ENCODE data around the gene INTS15.

Gene INTS15

GRCh38 chr7:6652446-6653011, 62.7 kb downstream of the INTS15 start:
- no peak for DNase-seq (ENCODE audit: low read depth)
- H3K4me3 ChIP-seq (ENCODE audit: control insufficient read depth, low read depth, low read length), result no peak overlapping the region
- TF ChIP-seq CTCF (IDR thresholded peaks at IDR 0.05; ENCODE audit: control insufficient read depth, insufficient read depth, low read depth, low read length, missing control alignments), result no peak

- no peak for TF ChIP-seq CTCF (IDR thresholded peaks at IDR 0.05; ENCODE audit: control insufficient read depth, insufficient read depth, low read depth, low read length, missing control alignments)
- DNase-seq (ENCODE audit: low read depth), result no peak
- H3K4me3 ChIP-seq (ENCODE audit: control insufficient read depth, low read depth, low read length), result no peak overlapping the region
These were observed 63.5 kb downstream of the INTS15 start for GRCh38 chr7:6653071-6654003.

GRCh38 chr7:6654113-6654841, 64.5 kb downstream of the INTS15 start:
- no peak for DNase-seq (ENCODE audit: low read depth)
- TF ChIP-seq CTCF (IDR thresholded peaks at IDR 0.05; ENCODE audit: control insufficient read depth, insufficient read depth, low read depth, low read length, missing control alignments), result no peak
- no peak overlapping the region for H3K4me3 ChIP-seq (ENCODE audit: control insufficient read depth, low read depth, low read length)

- H3K4me3 ChIP-seq (ENCODE audit: control insufficient read depth, low read depth, low read length), result no peak overlapping the region
- TF ChIP-seq CTCF (IDR thresholded peaks at IDR 0.05; ENCODE audit: control insufficient read depth, insufficient read depth, low read depth, low read length, missing control alignments), result no peak
These were observed 65.2 kb downstream of the INTS15 start for GRCh38 chr7:6654842-6655610.

GRCh38 chr7:6655636-6656385, 66.0 kb downstream of the INTS15 start:
- no peak overlapping the region for H3K4me3 ChIP-seq (ENCODE audit: control insufficient read depth, low read depth, low read length)
- no peak for DNase-seq (ENCODE audit: low read depth)
- TF ChIP-seq CTCF (IDR thresholded peaks at IDR 0.05; ENCODE audit: control insufficient read depth, insufficient read depth, low read depth, low read length, missing control alignments), result no peak

More at GRCh38 chr7:6654842-6655610, 65.2 kb downstream of the INTS15 start:
- no peak for DNase-seq (ENCODE audit: low read depth)

All from AG09309 (cell line).